Gastrocnemius medialis (tissue), 4 donors: ENCODE data around the gene RIMS4.

ENCODE experiments used
- CTCF ChIP-seq, 5 experiments: fragments of 450-650 bp in 3 of 5; fragments of 200-600 bp in 2 of 5; sonication (generic) in 2 of 5; IDR thresholded peaks in 4 of 5; conservative IDR thresholded peaks in 1 of 5; 1 replicate in 4 of 5; 2 replicates in 1 of 5; pipeline ENCODE4 v1.5.1; 2016 to 2019; ENCODE audit warnings: antibody characterized with exemption in 5 of 5, mild to moderate bottlenecking in 3 of 5, moderate library complexity in 3 of 5
- POLR2A ChIP-seq, 2 donors: fragments of 450-650 bp; IDR thresholded peaks; one replicate each; pipeline ENCODE4 v1.6.1; 2017; ENCODE audit warnings: antibody characterized with exemption in 2 of 2, mild to moderate bottlenecking in 2 of 2, moderate library complexity in 2 of 2

GRCh38 chr20:44704551-44704971 lies 105.8 kb downstream of the RIMS4 start:
- no peak for TF ChIP-seq POLR2A (IDR thresholded peaks at IDR 0.05)
- TF ChIP-seq CTCF (IDR thresholded peaks at IDR 0.05 in 4 of 5, conservative IDR thresholded peaks at IDR 0.05 in 1 of 5), result no peak
